Measurements from ENCODE around the gene SLITRK3. TPM values are rescaled to one million over a fixed set of nuclear protein-coding genes. Genes with fewer than 3 reads are reported as not detected.
A peak's percentile ranks its signal among the peaks of the same experiment; 100 is the strongest.

SLITRK3 gene
- total RNA-seq, 3 donors from 2014 or later (not counting 1 experiment from before 2014, with no cell fraction given) = not detected

- H3K27ac ChIP-seq (ENCODE audit: low read length) = no peak overlapping the region
- ATAC-seq = no peak
- Mint-ChIP-seq H3K27me3 (ENCODE audit: low read depth in 2 of 2) (no peaks in the 10 kb centered on the region), H3K4me3 (no peak overlapping the region), H3K9me3 (peaks cover 2 to 4% of the 10 kb centered on the region in 2 donors), H3K27ac (no peak overlapping the region), H3K4me1 (no peaks in the 10 kb centered on the region), H3K36me3 (no peaks in the 10 kb centered on the region)
- no peaks in the 10 kb centered on the region for H3K36me3 ChIP-seq (ENCODE audit: control insufficient read depth, insufficient read depth, low read length)
- H3K27me3 ChIP-seq (ENCODE audit: control insufficient read depth, insufficient read depth, low read length) = no peaks in the 10 kb centered on the region
- H3K9me3 ChIP-seq (ENCODE audit: control insufficient read depth, insufficient read depth, low read length) = peaks cover 4% of the 10 kb centered on the region
- TF ChIP-seq, protein P1, sequence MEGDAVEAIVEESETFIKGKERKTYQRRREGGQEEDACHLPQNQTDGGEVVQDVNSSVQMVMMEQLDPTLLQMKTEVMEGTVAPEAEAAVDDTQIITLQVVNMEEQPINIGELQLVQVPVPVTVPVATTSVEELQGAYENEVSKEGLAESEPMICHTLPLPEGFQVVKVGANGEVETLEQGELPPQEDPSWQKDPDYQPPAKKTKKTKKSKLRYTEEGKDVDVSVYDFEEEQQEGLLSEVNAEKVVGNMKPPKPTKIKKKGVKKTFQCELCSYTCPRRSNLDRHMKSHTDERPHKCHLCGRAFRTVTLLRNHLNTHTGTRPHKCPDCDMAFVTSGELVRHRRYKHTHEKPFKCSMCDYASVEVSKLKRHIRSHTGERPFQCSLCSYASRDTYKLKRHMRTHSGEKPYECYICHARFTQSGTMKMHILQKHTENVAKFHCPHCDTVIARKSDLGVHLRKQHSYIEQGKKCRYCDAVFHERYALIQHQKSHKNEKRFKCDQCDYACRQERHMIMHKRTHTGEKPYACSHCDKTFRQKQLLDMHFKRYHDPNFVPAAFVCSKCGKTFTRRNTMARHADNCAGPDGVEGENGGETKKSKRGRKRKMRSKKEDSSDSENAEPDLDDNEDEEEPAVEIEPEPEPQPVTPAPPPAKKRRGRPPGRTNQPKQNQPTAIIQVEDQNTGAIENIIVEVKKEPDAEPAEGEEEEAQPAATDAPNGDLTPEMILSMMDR (IDR thresholded peaks at IDR 0.05) = no peak
- peaks cover 3% of the 10 kb centered on the region for H3K4me1 ChIP-seq (ENCODE audit: control insufficient read depth, insufficient read depth, low read length)
- no peak for DNase-seq
- intact Hi-C loops (cut with micrococcal nuclease) = no loop called here
- H3K4me3 ChIP-seq (ENCODE audit: low read length) = no peak overlapping the region
- 85% methylated on average over 3 of the region's 3 CpGs for WGBS (ENCODE audit: insufficient coverage)
These were observed 14.5 kb upstream of the SLITRK3 start for GRCh38 chr3:165210727-165211126.

DNA sequence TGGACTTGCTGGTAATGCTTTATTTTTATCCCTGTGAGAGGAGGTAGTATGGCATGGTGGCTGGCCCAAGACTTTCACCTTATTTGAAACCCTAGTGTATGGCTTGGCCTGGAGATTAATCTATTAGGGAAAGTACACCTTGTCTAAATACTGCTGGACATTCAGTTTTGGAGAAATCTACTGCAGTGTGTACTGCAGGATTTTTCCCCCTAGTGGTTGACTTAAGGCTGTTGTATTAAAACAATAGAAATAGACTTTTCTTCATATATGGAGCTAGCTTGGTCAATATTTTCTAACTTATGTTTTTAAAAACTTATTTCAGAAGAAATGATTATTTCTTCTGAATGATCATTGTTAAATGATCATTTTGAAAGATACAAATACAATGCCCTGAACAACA, 13.9 kb upstream of the SLITRK3 start:
- H3K4me3 ChIP-seq (ENCODE audit: low read length) = no peak overlapping the region
- no peaks in the 10 kb centered on the region for H3K27me3 Mint-ChIP-seq (ENCODE audit: low read depth in 2 of 2)
- no peaks in the 10 kb centered on the region for H3K36me3 ChIP-seq (ENCODE audit: control insufficient read depth, insufficient read depth, low read length)
- ATAC-seq (no peak), DNase-seq (no peak)
- H3K27ac Mint-ChIP-seq = no peak overlapping the region
- H3K27me3 ChIP-seq (ENCODE audit: control insufficient read depth, insufficient read depth, low read length) = no peaks in the 10 kb centered on the region
- no peaks in the 10 kb centered on the region for H3K36me3 Mint-ChIP-seq
- TF ChIP-seq, protein P1 (IDR thresholded peaks at IDR 0.05) = no peak
- no peak overlapping the region for H3K4me3 Mint-ChIP-seq
- peaks cover 3% of the 10 kb centered on the region for H3K4me1 ChIP-seq (ENCODE audit: control insufficient read depth, insufficient read depth, low read length)
- no peak overlapping the region for H3K27ac ChIP-seq (ENCODE audit: low read length)
- no peaks in the 10 kb centered on the region for H3K4me1 Mint-ChIP-seq
- intact Hi-C loops (cut with micrococcal nuclease) = no loop called here
- H3K9me3 Mint-ChIP-seq = peaks cover under 1 to 4% of the 10 kb centered on the region in 2 donors
- peaks cover 4% of the 10 kb centered on the region for H3K9me3 ChIP-seq (ENCODE audit: control insufficient read depth, insufficient read depth, low read length)

GRCh38 chr3:165206454-165207266, 10.5 kb upstream of the SLITRK3 start:
- peaks cover 4% of the 10 kb centered on the region for H3K9me3 ChIP-seq (ENCODE audit: control insufficient read depth, insufficient read depth, low read length)
- ATAC-seq (peak in 1 of 3 donors; percentile 44), DNase-seq (peak in 1 of 2 donors; percentile 33)
- no peak overlapping the region for H3K4me3 ChIP-seq (ENCODE audit: low read length)
- TF ChIP-seq, protein P1 (IDR thresholded peaks at IDR 0.05) = peak; percentile 25
- Mint-ChIP-seq H3K36me3 (no peaks in the 10 kb centered on the region), H3K9me3 (peaks cover 3 to 4% of the 10 kb centered on the region in 2 donors), H3K4me3 (no peak overlapping the region), H3K27ac (no peak overlapping the region), H3K4me1 (no peaks in the 10 kb centered on the region), H3K27me3 (ENCODE audit: low read depth in 2 of 2) (no peaks in the 10 kb centered on the region)
- H3K27ac ChIP-seq (ENCODE audit: low read length) = no peak overlapping the region
- H3K27me3 ChIP-seq (ENCODE audit: control insufficient read depth, insufficient read depth, low read length) = no peaks in the 10 kb centered on the region
- H3K36me3 ChIP-seq (ENCODE audit: control insufficient read depth, insufficient read depth, low read length) = no peaks in the 10 kb centered on the region
- intact Hi-C loops (cut with micrococcal nuclease) = no loop called here
- WGBS (ENCODE audit: insufficient coverage) = 23% methylated on average over 25 of the region's 26 CpGs
- H3K4me1 ChIP-seq (ENCODE audit: control insufficient read depth, insufficient read depth, low read length) = peaks cover 3% of the 10 kb centered on the region

GRCh38 chr3:165204445-165204844, 8.3 kb upstream of the SLITRK3 start:
- DNase-seq (no peak), ATAC-seq (no peak)
- TF ChIP-seq, protein P1 (IDR thresholded peaks at IDR 0.05) = no peak
- Histone ChIP-seq H3K4me1 (ENCODE audit: control insufficient read depth, insufficient read depth, low read length) (peaks cover 3% of the 10 kb centered on the region), H3K9me3 (ENCODE audit: control insufficient read depth, insufficient read depth, low read length) (peaks cover 4% of the 10 kb centered on the region), H3K27me3 (ENCODE audit: control insufficient read depth, insufficient read depth, low read length) (no peaks in the 10 kb centered on the region), H3K4me3 (ENCODE audit: low read length) (no peak overlapping the region), H3K36me3 (ENCODE audit: control insufficient read depth, insufficient read depth, low read length) (no peaks in the 10 kb centered on the region), H3K27ac (ENCODE audit: low read length) (no peak overlapping the region)
- Mint-ChIP-seq H3K4me1 (no peaks in the 10 kb centered on the region), H3K9me3 (peaks cover 3 to 4% of the 10 kb centered on the region in 2 donors), H3K4me3 (no peak overlapping the region), H3K27me3 (ENCODE audit: low read depth in 2 of 2) (no peaks in the 10 kb centered on the region), H3K36me3 (no peaks in the 10 kb centered on the region), H3K27ac (no peak overlapping the region)
- WGBS (ENCODE audit: insufficient coverage) = 50% methylated on average over 1 of the region's 1 CpG
- intact Hi-C loops (cut with micrococcal nuclease) = no loop called here
